GM19351 (cell line): ENCODE measurements around the gene ZNF853.

ENCODE experiments used
- ATAC-seq: cut with Tn5 transposase; IDR thresholded peaks from one replicate; pipeline ENCODE4 v1.9.1; 2021; ENCODE audit warnings: mild to moderate bottlenecking, moderate library complexity; ENCODE audit not compliant: unreplicated experiment

Gene ZNF853

DNA sequence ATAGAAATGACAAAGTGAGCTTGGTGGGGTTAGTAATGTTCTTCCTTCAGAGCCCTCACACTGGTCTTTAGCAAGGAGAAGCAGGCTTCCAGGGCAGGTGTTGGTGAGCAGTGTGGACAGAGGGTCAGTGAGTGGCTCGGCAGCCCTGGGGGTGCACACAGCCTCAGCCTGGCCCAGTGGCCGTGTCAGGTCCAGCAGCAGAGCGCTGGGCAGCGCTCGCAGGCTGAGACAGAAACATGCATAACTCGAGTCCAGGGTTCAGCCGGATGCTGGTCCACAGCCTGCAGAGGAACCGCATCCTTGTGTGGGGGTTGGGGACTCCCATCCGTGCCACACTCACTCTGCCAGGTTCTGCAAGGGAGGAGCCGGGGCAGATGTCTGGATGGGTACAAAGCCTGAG is 11.0 kb upstream of the ZNF853 start:
- no peak for ATAC-seq

GRCh38 chr7:6606866-6607583 is 8.4 kb upstream of the ZNF853 start:
- ATAC-seq: no peak

GRCh38 chr7:6607651-6608051 is 7.8 kb upstream of the ZNF853 start:
- ATAC-seq: no peak

GRCh38 chr7:6608081-6608480 is 7.3 kb upstream of the ZNF853 start:
- ATAC-seq: no peak

DNA sequence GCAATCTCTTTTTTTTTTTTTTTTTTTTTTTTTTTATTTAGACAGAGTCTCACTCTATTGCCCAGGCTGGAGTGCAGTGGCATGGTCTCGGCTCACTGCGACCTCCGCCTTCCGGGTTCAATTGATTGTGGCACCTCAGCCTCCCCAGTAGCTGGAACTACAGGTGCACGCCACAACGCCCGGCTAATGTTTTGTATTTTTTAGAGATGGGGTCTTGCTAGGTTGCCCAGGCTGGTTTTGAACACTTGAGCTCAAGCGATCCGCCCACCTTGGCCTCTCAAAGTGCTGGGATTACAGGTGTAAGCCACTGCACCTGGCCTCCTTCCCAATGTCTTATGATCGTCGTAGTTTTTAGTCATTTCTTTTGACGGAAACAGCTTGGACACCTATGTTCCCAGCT is 6.6 kb upstream of the ZNF853 start:
- no peak for ATAC-seq

DNA sequence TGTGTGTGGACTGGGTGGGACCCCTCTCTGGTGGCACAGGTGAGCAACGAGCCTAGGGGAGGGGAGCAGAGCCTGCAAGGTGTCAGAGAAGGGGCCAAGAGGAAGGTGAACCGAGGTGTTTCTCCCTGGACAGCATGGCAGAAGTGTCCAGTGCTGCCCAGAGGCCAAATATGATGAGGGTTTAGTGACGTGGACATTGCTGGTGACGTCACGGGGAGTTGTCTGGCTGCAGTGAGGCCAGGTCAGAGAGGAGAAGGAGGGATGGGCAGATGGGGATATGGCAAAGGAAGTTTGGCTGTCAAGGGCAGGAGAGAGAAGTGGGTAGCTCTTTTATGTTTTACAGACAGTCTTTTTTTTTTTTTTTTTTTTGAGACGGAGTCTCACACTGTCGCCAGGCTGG is 2.6 kb upstream of the ZNF853 start:
- ATAC-seq: no peak

DNA sequence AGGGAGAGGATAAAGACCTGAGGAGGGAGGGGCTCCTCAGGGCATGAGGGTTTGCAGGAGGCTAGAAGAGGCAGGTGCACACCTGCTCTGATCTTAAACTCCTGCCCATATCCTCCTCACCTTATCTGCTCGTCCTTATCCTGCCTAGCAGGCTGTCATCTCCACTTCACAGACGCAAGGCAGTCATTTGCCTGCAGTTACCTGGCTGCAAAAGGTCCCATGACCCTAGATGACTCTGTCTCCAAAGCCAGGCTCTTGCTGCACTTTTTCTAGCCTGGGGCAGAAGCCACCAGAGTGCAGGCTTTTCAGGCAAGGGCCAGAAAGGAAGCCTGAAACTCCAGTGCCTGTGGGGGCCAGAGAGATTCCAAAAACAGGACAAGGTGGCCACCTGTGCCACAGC is 1.7 kb upstream of the ZNF853 start:
- no peak for ATAC-seq

- ATAC-seq: no peak
These were observed 529 bp downstream of the ZNF853 start for GRCh38 chr7:6615723-6616555.

DNA sequence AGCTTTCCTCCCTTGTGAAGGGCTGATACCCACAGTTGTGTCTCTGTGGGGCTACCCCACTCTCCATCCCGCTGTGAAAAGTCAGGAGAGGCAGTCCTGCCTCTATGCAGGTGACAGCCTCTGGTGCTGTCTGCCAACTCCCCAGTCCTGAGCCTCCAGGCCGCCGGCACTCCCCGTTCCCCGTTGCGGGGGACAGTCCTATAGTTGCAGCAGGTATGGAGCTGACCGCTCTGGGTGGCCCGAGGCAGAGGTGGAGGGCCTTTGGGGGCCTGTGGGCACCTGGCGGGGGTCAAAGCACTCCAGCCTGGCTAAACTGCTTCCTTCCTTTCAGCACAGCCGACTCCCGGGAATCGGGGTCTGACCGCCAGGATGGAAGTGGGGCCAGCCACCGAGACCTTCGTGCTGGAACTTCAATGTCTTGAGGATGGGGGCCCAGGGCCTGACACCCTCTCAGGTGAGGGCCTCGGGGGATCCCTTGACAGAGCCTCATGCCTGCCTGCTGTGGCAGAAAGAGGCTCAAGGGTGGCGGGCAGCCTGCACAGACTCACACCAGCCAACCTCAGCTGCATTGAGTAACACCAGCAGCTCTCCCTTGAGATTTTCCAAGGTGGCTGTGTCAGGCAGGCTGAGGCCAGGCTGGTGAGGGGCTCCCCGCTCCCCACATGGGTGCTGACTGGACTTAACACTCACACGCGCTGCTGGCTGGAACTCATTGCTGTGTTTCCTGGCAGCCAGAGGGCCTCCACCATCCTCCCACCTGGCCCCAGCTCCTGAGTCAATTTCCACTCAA is 1.6 kb downstream of the ZNF853 start:
- no peak for ATAC-seq

DNA sequence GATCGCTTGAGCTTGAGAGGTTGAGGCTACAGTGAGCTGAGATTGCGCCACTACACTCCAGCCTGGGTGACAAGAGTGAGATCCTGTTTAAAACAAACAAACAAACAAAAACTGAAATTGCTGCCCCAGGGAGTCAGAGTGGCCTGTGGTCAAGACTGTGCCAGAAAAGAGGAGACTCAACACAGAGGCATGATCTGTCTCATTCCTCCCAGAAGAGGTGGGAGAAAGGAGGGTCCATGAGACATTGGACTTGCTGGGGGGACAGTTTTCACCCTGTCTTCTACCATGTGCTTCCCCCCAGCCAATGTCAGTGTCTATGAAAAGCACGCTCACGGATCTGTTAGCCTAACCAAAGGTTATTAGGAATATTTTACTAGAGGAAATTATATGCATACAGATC is 3.2 kb downstream of the ZNF853 start:
- no peak for ATAC-seq

GRCh38 chr7:6619961-6620360 is 4.6 kb downstream of the ZNF853 start:
- ATAC-seq: no peak

GRCh38 chr7:6621195-6622133 is 6.1 kb downstream of the ZNF853 start:
- ATAC-seq: no peak

GRCh38 chr7:6622134-6622710 is 6.8 kb downstream of the ZNF853 start:
- no peak for ATAC-seq

- peak; percentile 58 for ATAC-seq
These were observed 8.3 kb downstream of the ZNF853 start for GRCh38 chr7:6623589-6624245.

DNA sequence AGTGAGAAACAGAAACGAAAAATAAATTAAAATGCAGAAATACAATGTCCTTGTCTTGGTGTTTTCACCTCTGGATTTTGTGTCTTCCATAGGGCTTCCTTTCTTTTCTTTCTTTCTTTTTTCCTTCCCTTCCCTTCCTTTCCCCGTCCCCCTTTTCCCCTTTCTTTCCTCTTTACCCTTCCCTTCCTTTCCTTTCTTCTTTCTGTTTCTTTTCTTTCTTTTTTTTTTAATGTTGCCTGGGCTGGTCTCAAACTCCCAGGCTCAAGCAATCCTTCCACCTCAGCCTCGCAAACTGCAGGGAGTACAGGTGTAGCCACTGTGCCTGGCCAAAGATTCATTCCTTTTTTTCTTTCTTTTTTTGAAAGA is 8.8 kb downstream of the ZNF853 start:
- ATAC-seq: no peak

GRCh38 chr7:6628045-6628444 is 12.6 kb downstream of the ZNF853 start:
- ATAC-seq: no peak

GRCh38 chr7:6630007-6630849 is 14.8 kb downstream of the ZNF853 start:
- ATAC-seq: no peak

DNA sequence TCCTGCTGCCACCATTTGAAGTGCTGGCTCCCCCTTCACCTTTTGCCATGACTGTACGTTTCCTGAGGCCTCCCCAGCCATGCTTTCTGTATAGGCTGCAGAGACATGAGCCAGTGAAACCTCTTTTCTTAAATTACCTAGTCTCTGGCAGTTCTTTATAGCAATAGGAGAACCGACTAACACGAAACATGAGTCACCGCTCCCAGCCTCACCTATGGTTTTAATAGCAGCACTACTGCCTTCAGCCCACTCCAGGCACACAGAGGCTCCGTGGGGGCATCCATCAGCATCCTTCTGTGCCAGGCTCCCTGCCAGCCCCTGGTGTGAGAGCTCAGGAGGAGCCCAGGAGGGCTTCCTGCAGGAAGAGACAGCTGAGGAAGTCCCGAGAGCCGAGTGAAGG is 16.2 kb downstream of the ZNF853 start:
- ATAC-seq: no peak

- no peak for ATAC-seq
These were observed 18.6 kb downstream of the ZNF853 start for GRCh38 chr7:6634021-6634420.
